GM12878 (cell line): ENCODE measurements around the gene SLC4A1.

Experiments used
- CHD4 ChIP-seq: fragments of 200-600 bp; sonication (generic); IDR thresholded peaks from 2 replicates; pipeline ENCODE4 v1.6.1; 2016; ENCODE audit warnings: mild to moderate bottlenecking
- EP300 ChIP-seq, 2 experiments: fragments of 150-350 bp in 1 of 2; IDR thresholded peaks; 2 replicates each; pipeline ENCODE4 v1.6.1; 2011 to 2012; ENCODE audit warnings: low read depth in 2 of 2, low read length in 2 of 2, borderline replicate concordance in 1 of 2, improper control_type of control experiment in 1 of 2, inconsistent platforms in 1 of 2; ENCODE audit not compliant: control insufficient read depth in 1 of 2
- EZH2 ChIP-seq: IDR thresholded peaks from 2 replicates; pipeline ENCODE4 v1.6.1; 2012; ENCODE audit warnings: low read depth, mild to moderate bottlenecking, control low read depth, inconsistent platforms, low read length, borderline replicate concordance; ENCODE audit not compliant: control insufficient read depth
- MAX ChIP-seq: IDR thresholded peaks from 2 replicates; pipeline ENCODE4 v1.6.1; 2012; ENCODE audit warnings: low read depth, low read length, improper control_type of control experiment
- NFIC ChIP-seq: IDR thresholded peaks from 2 replicates; pipeline ENCODE4 v1.6.1; 2012; ENCODE audit warnings: low read depth, mild to moderate bottlenecking, inconsistent platforms, low read length, moderate library complexity
- PML ChIP-seq: IDR thresholded peaks from 2 replicates; pipeline ENCODE4 v1.6.1; 2012; ENCODE audit warnings: low read length, inconsistent platforms
- POLR2A ChIP-seq: IDR thresholded peaks from 2 replicates; pipeline ENCODE4 v1.6.1; 2011; ENCODE audit warnings: low read depth, mild to moderate bottlenecking, low read length
- RAD51 ChIP-seq: fragments of 450-650 bp; IDR thresholded peaks from 2 replicates; pipeline ENCODE4 v1.6.1; 2016; ENCODE audit warnings: moderate library complexity, mild to moderate bottlenecking, inconsistent platforms
- RCOR1 ChIP-seq: conservative IDR thresholded peaks from 2 replicates; pipeline ENCODE4 v1.6.1; 2012; ENCODE audit warnings: low read depth, low read length, improper control_type of control experiment
- TAF1 ChIP-seq: IDR thresholded peaks from 2 replicates; pipeline ENCODE4 v1.6.1; 2011; ENCODE audit warnings: mild to moderate bottlenecking, low read depth, low read length, borderline replicate concordance
- YY1 ChIP-seq: IDR thresholded peaks from 2 replicates; pipeline ENCODE4 v1.6.1; 2011; ENCODE audit warnings: low read depth, mild to moderate bottlenecking, low read length
- TF ChIP-seq, protein P1 (sequence below): IDR thresholded peaks from 2 replicates; pipeline ENCODE4 v1.6.1; 2011; ENCODE audit warnings: borderline replicate concordance, low read depth, mild to moderate bottlenecking, moderate library complexity, mixed read lengths, low read length; ENCODE audit not compliant: insufficient read depth; ENCODE audit errors: extremely low read length
- TF ChIP-seq, protein P2 (sequence below), 3 experiments: IDR thresholded peaks in 2 of 3; conservative IDR thresholded peaks in 1 of 3; 2 replicates each; pipeline ENCODE4 v1.5.1; 2011; ENCODE audit warnings: low read depth in 3 of 3, low read length in 3 of 3, mild to moderate bottlenecking in 3 of 3, control low read depth in 2 of 3, moderate library complexity in 2 of 3, inconsistent platforms in 1 of 3, mixed read lengths in 1 of 3; ENCODE audit not compliant: control insufficient read depth in 2 of 3, insufficient read depth in 1 of 3; ENCODE audit errors: extremely low read depth in 1 of 3
- TF ChIP-seq, protein P3 (sequence below): IDR thresholded peaks from 2 replicates; pipeline ENCODE4 v1.6.1; 2012; ENCODE audit warnings: low read depth, low read length, improper control_type of control experiment

- TF ChIP-seq YY1, result no peak
- no peak for TF ChIP-seq MAX
- TF ChIP-seq, protein P1, sequence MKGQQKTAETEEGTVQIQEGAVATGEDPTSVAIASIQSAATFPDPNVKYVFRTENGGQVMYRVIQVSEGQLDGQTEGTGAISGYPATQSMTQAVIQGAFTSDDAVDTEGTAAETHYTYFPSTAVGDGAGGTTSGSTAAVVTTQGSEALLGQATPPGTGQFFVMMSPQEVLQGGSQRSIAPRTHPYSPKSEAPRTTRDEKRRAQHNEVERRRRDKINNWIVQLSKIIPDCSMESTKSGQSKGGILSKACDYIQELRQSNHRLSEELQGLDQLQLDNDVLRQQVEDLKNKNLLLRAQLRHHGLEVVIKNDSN, result no peak
- TF ChIP-seq EP300 (IDR thresholded peaks at IDR 0.05; ENCODE audit: borderline replicate concordance in 1 of 2, control insufficient read depth in 1 of 2, low read depth in 2 of 2, low read length in 2 of 2), result no peak
- no peak for TF ChIP-seq RAD51
- TF ChIP-seq POLR2A, result no peak
- TF ChIP-seq, protein P2, sequence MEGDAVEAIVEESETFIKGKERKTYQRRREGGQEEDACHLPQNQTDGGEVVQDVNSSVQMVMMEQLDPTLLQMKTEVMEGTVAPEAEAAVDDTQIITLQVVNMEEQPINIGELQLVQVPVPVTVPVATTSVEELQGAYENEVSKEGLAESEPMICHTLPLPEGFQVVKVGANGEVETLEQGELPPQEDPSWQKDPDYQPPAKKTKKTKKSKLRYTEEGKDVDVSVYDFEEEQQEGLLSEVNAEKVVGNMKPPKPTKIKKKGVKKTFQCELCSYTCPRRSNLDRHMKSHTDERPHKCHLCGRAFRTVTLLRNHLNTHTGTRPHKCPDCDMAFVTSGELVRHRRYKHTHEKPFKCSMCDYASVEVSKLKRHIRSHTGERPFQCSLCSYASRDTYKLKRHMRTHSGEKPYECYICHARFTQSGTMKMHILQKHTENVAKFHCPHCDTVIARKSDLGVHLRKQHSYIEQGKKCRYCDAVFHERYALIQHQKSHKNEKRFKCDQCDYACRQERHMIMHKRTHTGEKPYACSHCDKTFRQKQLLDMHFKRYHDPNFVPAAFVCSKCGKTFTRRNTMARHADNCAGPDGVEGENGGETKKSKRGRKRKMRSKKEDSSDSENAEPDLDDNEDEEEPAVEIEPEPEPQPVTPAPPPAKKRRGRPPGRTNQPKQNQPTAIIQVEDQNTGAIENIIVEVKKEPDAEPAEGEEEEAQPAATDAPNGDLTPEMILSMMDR (IDR thresholded peaks at IDR 0.05 in 2 of 3, conservative IDR thresholded peaks at IDR 0.05 in 1 of 3; ENCODE audit: control insufficient read depth in 2 of 3, extremely low read depth in 1 of 3, insufficient read depth in 1 of 3, low read depth in 3 of 3, low read length in 3 of 3), result no peak
- no peak for TF ChIP-seq NFIC
- TF ChIP-seq, protein P3, sequence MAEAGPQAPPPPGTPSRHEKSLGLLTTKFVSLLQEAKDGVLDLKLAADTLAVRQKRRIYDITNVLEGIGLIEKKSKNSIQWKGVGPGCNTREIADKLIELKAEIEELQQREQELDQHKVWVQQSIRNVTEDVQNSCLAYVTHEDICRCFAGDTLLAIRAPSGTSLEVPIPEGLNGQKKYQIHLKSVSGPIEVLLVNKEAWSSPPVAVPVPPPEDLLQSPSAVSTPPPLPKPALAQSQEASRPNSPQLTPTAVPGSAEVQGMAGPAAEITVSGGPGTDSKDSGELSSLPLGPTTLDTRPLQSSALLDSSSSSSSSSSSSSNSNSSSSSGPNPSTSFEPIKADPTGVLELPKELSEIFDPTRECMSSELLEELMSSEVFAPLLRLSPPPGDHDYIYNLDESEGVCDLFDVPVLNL, result no peak
- no peak for TF ChIP-seq PML
- TF ChIP-seq TAF1, result no peak
- TF ChIP-seq CHD4, result no peak
- no peak for TF ChIP-seq EZH2
- TF ChIP-seq RCOR1, result no peak
Observed at GRCh38 chr17:44287651-44288050, 19.7 kb upstream of the SLC4A1 start.
